Mucosa of descending colon (tissue), 3 donors: Measurements from ENCODE around the gene OTP. TPM values are rescaled to one million over a fixed set of nuclear protein-coding genes. Genes with fewer than 3 reads are reported as not detected.
"Not testable (repeated sequence)": the region's sequence is repeated elsewhere in the genome, so short reads cannot be mapped to it uniquely, and the experiment has no call there.

Experiments used
- ATAC-seq: fragments of 200-7000 bp; cut with Tn5 transposase; one replicate; pipeline ENCODE4 v1.9.1; 2020; ENCODE audit warnings: mild to moderate bottlenecking, moderate library complexity
- DNase-seq, 3 donors: peaks; one replicate each; pipeline ENCODE4 v3.0.0-alpha.2; 2020
- H3K36me3 ChIP-seq: fragments of 200-600 bp; one replicate; pipeline ENCODE4 v1.8.0; 2021; ENCODE audit warnings: low read depth, mild to moderate bottlenecking
- H3K4me1 ChIP-seq: fragments of 200-600 bp; one replicate; pipeline ENCODE4 v1.8.0; 2021; ENCODE audit warnings: low read depth, mild to moderate bottlenecking
- H3K4me3 ChIP-seq: fragments of 200-600 bp; one replicate; pipeline ENCODE4 v1.8.0; 2021; ENCODE audit warnings: mild to moderate bottlenecking
- H3K9me3 ChIP-seq: fragments of 200-600 bp; one replicate; pipeline ENCODE4 v1.8.0; 2021; ENCODE audit warnings: mild to moderate bottlenecking
- CTCF ChIP-seq: fragments of 200-600 bp; IDR thresholded peaks from one replicate; pipeline ENCODE4 v1.8.0; 2022; ENCODE audit warnings: antibody characterized with exemption, mild to moderate bottlenecking
- intact Hi-C, 2 donors: fragments of 100-400 bp; cut with DNase I in 1 of 2; cut with micrococcal nuclease in 1 of 2; formaldehyde crosslinking; loops; one replicate each; pipeline versions ENCODE4 v1.11.0 to v1.11.1; 2022; cut with DNase I, micrococcal nuclease
- total RNA-seq, 3 donors: library from RNA; stranded (reverse); fragmentation: NEBNext Ultra II Directional in 2 of 3; extraction: Animal tissue kit (Norgen Biotek cat#: 25700) in 2 of 3; gene quantifications; one replicate each; pipeline versions ENCODE4 v1.2.1 to v1.2.4, GENCODE V29; 2021 to 2023
- donor health status: DM: no; HTN: no; CAD: no; lungs with moderate emphysema.
- donor health status: DM: no; HTN: no; CAD: no.
- donor health status: DM: no; HTN: yes; CAD: no.

The OTP gene
- total RNA-seq, 3 donors from 2014 or later = not detected

GRCh38 chr5:77627869-77628674 is 10.4 kb downstream of the OTP start:
- TF ChIP-seq CTCF = no peak
- no peaks in the 10 kb centered on the region for H3K36me3 ChIP-seq
- H3K4me1 ChIP-seq = peaks cover 14% of the 10 kb centered on the region
- H3K4me3 ChIP-seq = no peak overlapping the region
- H3K9me3 ChIP-seq = no peaks in the 10 kb centered on the region
- ATAC-seq (no peak), DNase-seq (peak in 1 of 3 donors; percentile 40)
- intact Hi-C loops = no loop called here

GRCh38 chr5:77623203-77623740 is 15.2 kb downstream of the OTP start:
- no peaks in the 10 kb centered on the region for H3K9me3 ChIP-seq
- no peak for TF ChIP-seq CTCF
- H3K4me3 ChIP-seq = no peak overlapping the region
- no peaks in the 10 kb centered on the region for H3K36me3 ChIP-seq
- intact Hi-C loops = no loop called here
- DNase-seq (no peak), ATAC-seq (no peak)
- no peaks in the 10 kb centered on the region for H3K4me1 ChIP-seq

GRCh38 chr5:77621440-77621839 is 17.1 kb downstream of the OTP start:
- Histone ChIP-seq H3K4me3 (no peak overlapping the region), H3K9me3 (no peaks in the 10 kb centered on the region), H3K36me3 (no peaks in the 10 kb centered on the region), H3K4me1 (no peaks in the 10 kb centered on the region)
- DNase-seq (no peak), ATAC-seq (no peak)
- TF ChIP-seq CTCF = no peak
- intact Hi-C loops = no loop called here

- ATAC-seq = peak; percentile 72
- Histone ChIP-seq H3K9me3 (no peaks in the 10 kb centered on the region), H3K36me3 (no peaks in the 10 kb centered on the region), H3K4me3 (no peak overlapping the region), H3K4me1 (no peaks in the 10 kb centered on the region)
- no peak for TF ChIP-seq CTCF
- intact Hi-C loops = no loop called here
- DNase-seq = no peak
Measured at GRCh38 chr5:77620405-77620804, 18.1 kb downstream of the OTP start.

- Histone ChIP-seq H3K4me1 (no peaks in the 10 kb centered on the region), H3K9me3 (no peaks in the 10 kb centered on the region), H3K36me3 (no peaks in the 10 kb centered on the region), H3K4me3 (no peak overlapping the region)
- DNase-seq (no peak), ATAC-seq (no peak)
- TF ChIP-seq CTCF = no peak
- intact Hi-C loops = no loop called here
Measured at GRCh38 chr5:77616920-77617319, 21.6 kb downstream of the OTP start.

- intact Hi-C loops, DNase-seq, ATAC-seq: not testable (repeated sequence)
Measured at GRCh38 chr5:77608927-77609326, 29.6 kb downstream of the OTP start.

More at GRCh38 chr5:77608927-77609326, 29.6 kb downstream of the OTP start:
- H3K4me3 ChIP-seq, H3K9me3 ChIP-seq, H3K36me3 ChIP-seq, H3K4me1 ChIP-seq: not testable (repeated sequence)
